H1 (cell line): ENCODE measurements around the gene CD4. TPM values are rescaled to one million over a fixed set of nuclear protein-coding genes. Genes with fewer than 3 reads are reported as not detected.

Experiments
- BRCA1 ChIP-seq: IDR thresholded peaks from 2 replicates; pipeline ENCODE4 v1.6.1; 2012; ENCODE audit warnings: low read depth, low read length, improper control_type of control experiment
- CTBP2 ChIP-seq: IDR thresholded peaks from 2 replicates; pipeline ENCODE4 v1.7.0; 2011; ENCODE audit warnings: borderline replicate concordance, mild to moderate bottlenecking, moderate library complexity, mixed read lengths, low read length; ENCODE audit not compliant: insufficient read depth, insufficient read length
- POLR2AphosphoS5 ChIP-seq: IDR thresholded peaks from 2 replicates; pipeline ENCODE4 v1.6.1; 2011; ENCODE audit warnings: low read depth, low read length
- SP1 ChIP-seq: IDR thresholded peaks from 2 replicates; pipeline ENCODE4 v1.6.1; 2011; ENCODE audit warnings: low read depth, low read length
- TAF1 ChIP-seq: IDR thresholded peaks from 2 replicates; pipeline ENCODE4 v1.6.1; 2011; ENCODE audit warnings: mild to moderate bottlenecking, low read depth, low read length
- YY1 ChIP-seq: IDR thresholded peaks from 2 replicates; pipeline ENCODE4 v1.6.1; 2011; ENCODE audit warnings: low read depth, mild to moderate bottlenecking, low read length
- polyA plus RNA-seq, 7 experiments: library from polyadenylated mRNA; depleted of rRNA in 3 of 7; stranded (reverse) in 5 of 7; unstranded in 2 of 7; fragments of >200 nt in 5 of 7; fragments of 200-250 nt in 2 of 7; gene quantifications; 1 replicate in 5 of 7; 2 replicates in 1 of 7; 4 replicates in 1 of 7; pipeline versions ENCODE4 v1.2.1 to v1.2.3, GENCODE V29; 2011 to 2013; ENCODE audit warnings: missing spikeins in 2 of 7, mixed read lengths in 2 of 7
- total RNA-seq: library from RNA; stranded (reverse); fragmentation: NEBNext Ultra II Directional; extraction: Animal tissue kit (Norgen Biotek cat#: 25700); gene quantifications from 2 replicates; pipeline ENCODE4 v1.2.1, GENCODE V29; 2021
- TF ChIP-seq, protein P1 (sequence below): fragments of 300-600 bp; sonication (generic); IDR thresholded peaks from 2 replicates; pipeline ENCODE4 v1.7.1; 2012; ENCODE audit warnings: low read length, moderate library complexity, mild to moderate bottlenecking, inconsistent platforms; ENCODE audit not compliant: insufficient replicate concordance
- TF ChIP-seq, protein P2 (sequence below), 3 experiments: IDR thresholded peaks; 1 replicate in 2 of 3; 2 replicates in 1 of 3; pipeline versions ENCODE4 v1.5.1 to v1.6.1; 2011; ENCODE audit warnings: low read length in 3 of 3, mild to moderate bottlenecking in 3 of 3, inconsistent platforms in 2 of 3, low read depth in 1 of 3, moderate library complexity in 1 of 3; ENCODE audit not compliant: insufficient read depth in 1 of 3; ENCODE audit errors: control extremely low read depth in 1 of 3

CD4 gene
- total and polyA plus RNA-seq, 2 of the 8 experiments (the other 6 are each of a cell fraction or from before 2014, with no cell fraction given) = 3.4 to 5.1 TPM

DNA sequence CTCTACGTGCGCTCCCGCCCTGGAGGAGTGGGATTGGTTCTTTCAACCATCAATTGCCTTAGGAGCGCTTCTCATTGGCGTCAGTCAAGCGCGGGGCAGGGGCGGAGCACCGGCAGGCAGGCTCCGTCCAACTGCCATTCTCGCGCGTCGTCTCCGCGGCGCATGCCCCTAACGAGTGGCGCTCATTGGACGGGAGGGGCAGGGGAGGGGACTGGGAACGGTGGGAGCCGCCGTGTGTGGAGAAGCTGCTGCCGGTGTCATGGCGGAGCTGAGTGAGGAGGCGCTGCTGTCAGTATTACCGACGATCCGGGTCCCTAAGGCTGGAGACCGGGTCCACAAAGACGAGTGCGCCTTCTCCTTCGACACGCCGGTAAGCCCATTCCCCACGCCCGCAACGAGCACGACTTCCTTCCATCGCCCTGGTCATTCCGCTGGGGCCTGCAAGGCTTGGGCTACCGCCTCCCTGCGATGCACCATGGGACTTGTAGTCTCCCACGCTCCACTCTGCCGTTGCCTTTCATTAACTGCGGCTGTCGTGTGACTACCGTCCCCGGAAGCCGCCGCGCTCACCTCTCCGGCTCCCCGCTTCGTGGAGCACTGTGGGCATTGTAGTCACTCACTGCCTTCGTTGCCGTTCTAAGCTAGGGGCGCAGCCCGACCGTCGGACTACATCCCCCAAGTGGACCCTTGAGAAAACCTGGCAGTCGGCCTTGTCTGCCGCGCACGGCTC lies 62.8 kb downstream of the CD4 start, which contains the start of gene USP5 (continued):
- TF ChIP-seq, protein P1, sequence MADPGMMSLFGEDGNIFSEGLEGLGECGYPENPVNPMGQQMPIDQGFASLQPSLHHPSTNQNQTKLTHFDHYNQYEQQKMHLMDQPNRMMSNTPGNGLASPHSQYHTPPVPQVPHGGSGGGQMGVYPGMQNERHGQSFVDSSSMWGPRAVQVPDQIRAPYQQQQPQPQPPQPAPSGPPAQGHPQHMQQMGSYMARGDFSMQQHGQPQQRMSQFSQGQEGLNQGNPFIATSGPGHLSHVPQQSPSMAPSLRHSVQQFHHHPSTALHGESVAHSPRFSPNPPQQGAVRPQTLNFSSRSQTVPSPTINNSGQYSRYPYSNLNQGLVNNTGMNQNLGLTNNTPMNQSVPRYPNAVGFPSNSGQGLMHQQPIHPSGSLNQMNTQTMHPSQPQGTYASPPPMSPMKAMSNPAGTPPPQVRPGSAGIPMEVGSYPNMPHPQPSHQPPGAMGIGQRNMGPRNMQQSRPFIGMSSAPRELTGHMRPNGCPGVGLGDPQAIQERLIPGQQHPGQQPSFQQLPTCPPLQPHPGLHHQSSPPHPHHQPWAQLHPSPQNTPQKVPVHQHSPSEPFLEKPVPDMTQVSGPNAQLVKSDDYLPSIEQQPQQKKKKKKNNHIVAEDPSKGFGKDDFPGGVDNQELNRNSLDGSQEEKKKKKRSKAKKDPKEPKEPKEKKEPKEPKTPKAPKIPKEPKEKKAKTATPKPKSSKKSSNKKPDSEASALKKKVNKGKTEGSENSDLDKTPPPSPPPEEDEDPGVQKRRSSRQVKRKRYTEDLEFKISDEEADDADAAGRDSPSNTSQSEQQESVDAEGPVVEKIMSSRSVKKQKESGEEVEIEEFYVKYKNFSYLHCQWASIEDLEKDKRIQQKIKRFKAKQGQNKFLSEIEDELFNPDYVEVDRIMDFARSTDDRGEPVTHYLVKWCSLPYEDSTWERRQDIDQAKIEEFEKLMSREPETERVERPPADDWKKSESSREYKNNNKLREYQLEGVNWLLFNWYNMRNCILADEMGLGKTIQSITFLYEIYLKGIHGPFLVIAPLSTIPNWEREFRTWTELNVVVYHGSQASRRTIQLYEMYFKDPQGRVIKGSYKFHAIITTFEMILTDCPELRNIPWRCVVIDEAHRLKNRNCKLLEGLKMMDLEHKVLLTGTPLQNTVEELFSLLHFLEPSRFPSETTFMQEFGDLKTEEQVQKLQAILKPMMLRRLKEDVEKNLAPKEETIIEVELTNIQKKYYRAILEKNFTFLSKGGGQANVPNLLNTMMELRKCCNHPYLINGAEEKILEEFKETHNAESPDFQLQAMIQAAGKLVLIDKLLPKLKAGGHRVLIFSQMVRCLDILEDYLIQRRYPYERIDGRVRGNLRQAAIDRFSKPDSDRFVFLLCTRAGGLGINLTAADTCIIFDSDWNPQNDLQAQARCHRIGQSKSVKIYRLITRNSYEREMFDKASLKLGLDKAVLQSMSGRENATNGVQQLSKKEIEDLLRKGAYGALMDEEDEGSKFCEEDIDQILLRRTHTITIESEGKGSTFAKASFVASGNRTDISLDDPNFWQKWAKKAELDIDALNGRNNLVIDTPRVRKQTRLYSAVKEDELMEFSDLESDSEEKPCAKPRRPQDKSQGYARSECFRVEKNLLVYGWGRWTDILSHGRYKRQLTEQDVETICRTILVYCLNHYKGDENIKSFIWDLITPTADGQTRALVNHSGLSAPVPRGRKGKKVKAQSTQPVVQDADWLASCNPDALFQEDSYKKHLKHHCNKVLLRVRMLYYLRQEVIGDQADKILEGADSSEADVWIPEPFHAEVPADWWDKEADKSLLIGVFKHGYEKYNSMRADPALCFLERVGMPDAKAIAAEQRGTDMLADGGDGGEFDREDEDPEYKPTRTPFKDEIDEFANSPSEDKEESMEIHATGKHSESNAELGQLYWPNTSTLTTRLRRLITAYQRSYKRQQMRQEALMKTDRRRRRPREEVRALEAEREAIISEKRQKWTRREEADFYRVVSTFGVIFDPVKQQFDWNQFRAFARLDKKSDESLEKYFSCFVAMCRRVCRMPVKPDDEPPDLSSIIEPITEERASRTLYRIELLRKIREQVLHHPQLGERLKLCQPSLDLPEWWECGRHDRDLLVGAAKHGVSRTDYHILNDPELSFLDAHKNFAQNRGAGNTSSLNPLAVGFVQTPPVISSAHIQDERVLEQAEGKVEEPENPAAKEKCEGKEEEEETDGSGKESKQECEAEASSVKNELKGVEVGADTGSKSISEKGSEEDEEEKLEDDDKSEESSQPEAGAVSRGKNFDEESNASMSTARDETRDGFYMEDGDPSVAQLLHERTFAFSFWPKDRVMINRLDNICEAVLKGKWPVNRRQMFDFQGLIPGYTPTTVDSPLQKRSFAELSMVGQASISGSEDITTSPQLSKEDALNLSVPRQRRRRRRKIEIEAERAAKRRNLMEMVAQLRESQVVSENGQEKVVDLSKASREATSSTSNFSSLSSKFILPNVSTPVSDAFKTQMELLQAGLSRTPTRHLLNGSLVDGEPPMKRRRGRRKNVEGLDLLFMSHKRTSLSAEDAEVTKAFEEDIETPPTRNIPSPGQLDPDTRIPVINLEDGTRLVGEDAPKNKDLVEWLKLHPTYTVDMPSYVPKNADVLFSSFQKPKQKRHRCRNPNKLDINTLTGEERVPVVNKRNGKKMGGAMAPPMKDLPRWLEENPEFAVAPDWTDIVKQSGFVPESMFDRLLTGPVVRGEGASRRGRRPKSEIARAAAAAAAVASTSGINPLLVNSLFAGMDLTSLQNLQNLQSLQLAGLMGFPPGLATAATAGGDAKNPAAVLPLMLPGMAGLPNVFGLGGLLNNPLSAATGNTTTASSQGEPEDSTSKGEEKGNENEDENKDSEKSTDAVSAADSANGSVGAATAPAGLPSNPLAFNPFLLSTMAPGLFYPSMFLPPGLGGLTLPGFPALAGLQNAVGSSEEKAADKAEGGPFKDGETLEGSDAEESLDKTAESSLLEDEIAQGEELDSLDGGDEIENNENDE = no peak
- TF ChIP-seq TAF1 = peak; percentile 39; the same call in 1 of the 2 replicates
- peak; percentile 74; the same call in 1 of the 2 replicates for TF ChIP-seq POLR2AphosphoS5
- TF ChIP-seq CTBP2 = no peak
- TF ChIP-seq BRCA1 = no peak
- TF ChIP-seq, protein P2, sequence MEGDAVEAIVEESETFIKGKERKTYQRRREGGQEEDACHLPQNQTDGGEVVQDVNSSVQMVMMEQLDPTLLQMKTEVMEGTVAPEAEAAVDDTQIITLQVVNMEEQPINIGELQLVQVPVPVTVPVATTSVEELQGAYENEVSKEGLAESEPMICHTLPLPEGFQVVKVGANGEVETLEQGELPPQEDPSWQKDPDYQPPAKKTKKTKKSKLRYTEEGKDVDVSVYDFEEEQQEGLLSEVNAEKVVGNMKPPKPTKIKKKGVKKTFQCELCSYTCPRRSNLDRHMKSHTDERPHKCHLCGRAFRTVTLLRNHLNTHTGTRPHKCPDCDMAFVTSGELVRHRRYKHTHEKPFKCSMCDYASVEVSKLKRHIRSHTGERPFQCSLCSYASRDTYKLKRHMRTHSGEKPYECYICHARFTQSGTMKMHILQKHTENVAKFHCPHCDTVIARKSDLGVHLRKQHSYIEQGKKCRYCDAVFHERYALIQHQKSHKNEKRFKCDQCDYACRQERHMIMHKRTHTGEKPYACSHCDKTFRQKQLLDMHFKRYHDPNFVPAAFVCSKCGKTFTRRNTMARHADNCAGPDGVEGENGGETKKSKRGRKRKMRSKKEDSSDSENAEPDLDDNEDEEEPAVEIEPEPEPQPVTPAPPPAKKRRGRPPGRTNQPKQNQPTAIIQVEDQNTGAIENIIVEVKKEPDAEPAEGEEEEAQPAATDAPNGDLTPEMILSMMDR (IDR thresholded peaks at IDR 0.05; ENCODE audit: control extremely low read depth in 1 of 3, insufficient read depth in 1 of 3, low read depth in 1 of 3, low read length in 3 of 3) = no peak
- TF ChIP-seq SP1 = peak; percentile 95
- peak; percentile 84; the same call in 1 of the 2 replicates for TF ChIP-seq YY1
